HEK293 (cell line): ENCODE results near the gene VRK3.
A peak's percentile ranks its signal among the peaks of the same experiment; 100 is the strongest.

Source experiments
- CTCF ChIA-PET: fragments of 350-600 bp; formaldehyde crosslinking; extraction: SDS; loops from one replicate; lab custom pipeline; 2021; ENCODE audit warnings: antibody characterized with exemption; lab: Yijun Ruan, JAX
- POLR2A ChIA-PET: fragments of 300-600 bp; formaldehyde crosslinking; extraction: SDS; loops from one replicate; lab custom pipeline; 2020; ENCODE audit warnings: antibody characterized with exemption, inconsistent platforms; lab: Yijun Ruan, JAX
- H3K27ac ChIP-seq: fragments of 200-500 bp; sonication (Bioruptor generic); 2 replicates; pipeline ENCODE4 v1.5.1; 2014; ENCODE audit warnings: low read depth, low read length, control low read depth, inconsistent platforms; ENCODE audit errors: extremely low read depth
- H3K36me3 ChIP-seq, 2 experiments: fragments of 200-500 bp in 1 of 2; sonication (Bioruptor generic) in 1 of 2; 1 replicate in 1 of 2; 2 replicates in 1 of 2; pipeline ENCODE4 v1.5.1; 2014 to 2017; ENCODE audit warnings: inconsistent platforms in 2 of 2, low read length in 2 of 2; ENCODE audit not compliant: control insufficient read depth in 2 of 2, insufficient read depth in 1 of 2
- H3K4me1 ChIP-seq: fragments of 200-500 bp; sonication (Bioruptor generic); 2 replicates; pipeline ENCODE4 v1.5.1; 2014; ENCODE audit warnings: mild to moderate bottlenecking, low read length, inconsistent platforms; ENCODE audit not compliant: control insufficient read depth, insufficient read depth
- H3K4me3 ChIP-seq: 2 replicates; pipeline ENCODE4 v1.5.1; 2011; ENCODE audit warnings: low read depth, mild to moderate bottlenecking, control low read depth, low read length, moderate library complexity
- H3K9me3 ChIP-seq: fragments of 200-500 bp; sonication (Bioruptor generic); 2 replicates; pipeline ENCODE4 v1.5.1; 2014; ENCODE audit warnings: low read depth, low read length, inconsistent platforms; ENCODE audit not compliant: control insufficient read depth, insufficient read depth
- GLIS1 ChIP-seq: fragments of 450-650 bp; formaldehyde crosslinking; IDR thresholded peaks from 2 replicates; pipeline ENCODE4 v1.5.1; 2016; ENCODE audit warnings: missing biosample characterization, missing genetic modification characterization
- MZF1 ChIP-seq: fragments of 450-650 bp; formaldehyde crosslinking; IDR thresholded peaks from 2 replicates; pipeline ENCODE4 v1.5.1; 2017; ENCODE audit warnings: missing biosample characterization, missing genetic modification characterization, borderline replicate concordance
- PRDM1 ChIP-seq: fragments of 450-650 bp; formaldehyde crosslinking; IDR thresholded peaks from 2 replicates; pipeline ENCODE4; 2016; ENCODE audit warnings: missing biosample characterization, missing genetic modification characterization
- PRDM10 ChIP-seq: fragments of 450-650 bp; formaldehyde crosslinking; IDR thresholded peaks from 2 replicates; pipeline ENCODE4 v1.5.1; 2016; ENCODE audit warnings: missing biosample characterization, missing genetic modification characterization
- SP7 ChIP-seq: fragments of 450-650 bp; formaldehyde crosslinking; IDR thresholded peaks from 2 replicates; pipeline ENCODE4 v1.5.1; 2016; ENCODE audit warnings: missing biosample characterization, missing genetic modification characterization
- ZBTB17 ChIP-seq: fragments of 450-650 bp; formaldehyde crosslinking; IDR thresholded peaks from 2 replicates; pipeline ENCODE4 v1.5.1; 2016; ENCODE audit warnings: missing biosample characterization, missing genetic modification characterization
- ZBTB48 ChIP-seq: fragments of 450-650 bp; formaldehyde crosslinking; IDR thresholded peaks from 2 replicates; pipeline ENCODE4 v1.5.1; 2016; ENCODE audit warnings: missing biosample characterization, missing genetic modification characterization
- ZNF248 ChIP-seq: fragments of 450-650 bp; formaldehyde crosslinking; IDR thresholded peaks from 2 replicates; pipeline ENCODE4 v1.5.1; 2017; ENCODE audit warnings: missing biosample characterization, missing genetic modification characterization
- ZNF280D ChIP-seq: fragments of 450-650 bp; formaldehyde crosslinking; IDR thresholded peaks from 2 replicates; pipeline ENCODE4 v1.5.1; 2016; ENCODE audit warnings: missing biosample characterization, missing genetic modification characterization
- ZNF366 ChIP-seq: fragments of 450-650 bp; formaldehyde crosslinking; conservative IDR thresholded peaks from 2 replicates; pipeline ENCODE4 v1.5.1; 2016; ENCODE audit warnings: missing biosample characterization, missing genetic modification characterization
- ZNF473 ChIP-seq: fragments of 450-650 bp; formaldehyde crosslinking; IDR thresholded peaks from 2 replicates; pipeline ENCODE4 v1.5.1; 2017; ENCODE audit warnings: missing biosample characterization, missing genetic modification characterization
- ZNF610 ChIP-seq: fragments of 450-650 bp; formaldehyde crosslinking; IDR thresholded peaks from 2 replicates; pipeline ENCODE4 v1.5.1; 2016; ENCODE audit warnings: missing biosample characterization, missing genetic modification characterization, borderline replicate concordance
- ZNF621 ChIP-seq: fragments of 450-650 bp; formaldehyde crosslinking; IDR thresholded peaks from 2 replicates; pipeline ENCODE4 v1.5.1; 2017; ENCODE audit warnings: missing biosample characterization, missing genetic modification characterization
- ZNF629 ChIP-seq: fragments of 450-650 bp; formaldehyde crosslinking; IDR thresholded peaks from 2 replicates; pipeline ENCODE4 v1.5.1; 2017; ENCODE audit warnings: missing biosample characterization, missing genetic modification characterization
- ZNF660 ChIP-seq: fragments of 450-650 bp; IDR thresholded peaks from 2 replicates; pipeline ENCODE4 v1.5.1; 2018; ENCODE audit warnings: missing biosample characterization, mild to moderate bottlenecking, missing genetic modification characterization
- ZNF670 ChIP-seq: fragments of 450-650 bp; formaldehyde crosslinking; IDR thresholded peaks from 2 replicates; pipeline ENCODE4 v1.5.1; 2016; ENCODE audit warnings: missing biosample characterization, missing genetic modification characterization, low read depth
- ZNF692 ChIP-seq: fragments of 450-650 bp; formaldehyde crosslinking; IDR thresholded peaks from 2 replicates; pipeline ENCODE4 v1.5.1; 2016; ENCODE audit warnings: missing biosample characterization, missing genetic modification characterization
- ZNF701 ChIP-seq: fragments of 450-650 bp; formaldehyde crosslinking; IDR thresholded peaks from 2 replicates; pipeline ENCODE4 v1.5.1; 2016; ENCODE audit warnings: missing biosample characterization, missing genetic modification characterization
- ZNF76 ChIP-seq: fragments of 450-650 bp; formaldehyde crosslinking; IDR thresholded peaks from 2 replicates; pipeline ENCODE4; 2016; ENCODE audit warnings: low read depth, missing biosample characterization, missing genetic modification characterization, borderline replicate concordance
- ZNF776 ChIP-seq: fragments of 450-650 bp; formaldehyde crosslinking; IDR thresholded peaks from 2 replicates; pipeline ENCODE4 v1.5.0; 2017; ENCODE audit warnings: missing biosample characterization, missing genetic modification characterization, borderline replicate concordance
- TF ChIP-seq, protein P1 (sequence below): fragments of 450-650 bp; formaldehyde crosslinking; IDR thresholded peaks from 2 replicates; pipeline ENCODE4 v1.5.1; 2017; ENCODE audit warnings: missing biosample characterization, mild to moderate bottlenecking, missing genetic modification characterization, moderate library complexity
- TF ChIP-seq, protein P2 (sequence below): fragments of 450-650 bp; formaldehyde crosslinking; IDR thresholded peaks from 2 replicates; pipeline ENCODE4 v1.5.1; 2016; ENCODE audit warnings: missing biosample characterization, missing genetic modification characterization

VRK3 gene

GRCh38 chr19:50005428-50005827, 19.7 kb downstream of the VRK3 start (continued):
- no peak for TF ChIP-seq ZNF610
- TF ChIP-seq, protein P1, sequence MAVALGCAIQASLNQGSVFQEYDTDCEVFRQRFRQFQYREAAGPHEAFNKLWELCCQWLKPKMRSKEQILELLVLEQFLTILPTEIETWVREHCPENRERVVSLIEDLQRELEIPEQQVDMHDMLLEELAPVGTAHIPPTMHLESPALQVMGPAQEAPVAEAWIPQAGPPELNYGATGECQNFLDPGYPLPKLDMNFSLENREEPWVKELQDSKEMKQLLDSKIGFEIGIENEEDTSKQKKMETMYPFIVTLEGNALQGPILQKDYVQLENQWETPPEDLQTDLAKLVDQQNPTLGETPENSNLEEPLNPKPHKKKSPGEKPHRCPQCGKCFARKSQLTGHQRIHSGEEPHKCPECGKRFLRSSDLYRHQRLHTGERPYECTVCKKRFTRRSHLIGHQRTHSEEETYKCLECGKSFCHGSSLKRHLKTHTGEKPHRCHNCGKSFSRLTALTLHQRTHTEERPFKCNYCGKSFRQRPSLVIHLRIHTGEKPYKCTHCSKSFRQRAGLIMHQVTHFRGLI = no peak

DNA sequence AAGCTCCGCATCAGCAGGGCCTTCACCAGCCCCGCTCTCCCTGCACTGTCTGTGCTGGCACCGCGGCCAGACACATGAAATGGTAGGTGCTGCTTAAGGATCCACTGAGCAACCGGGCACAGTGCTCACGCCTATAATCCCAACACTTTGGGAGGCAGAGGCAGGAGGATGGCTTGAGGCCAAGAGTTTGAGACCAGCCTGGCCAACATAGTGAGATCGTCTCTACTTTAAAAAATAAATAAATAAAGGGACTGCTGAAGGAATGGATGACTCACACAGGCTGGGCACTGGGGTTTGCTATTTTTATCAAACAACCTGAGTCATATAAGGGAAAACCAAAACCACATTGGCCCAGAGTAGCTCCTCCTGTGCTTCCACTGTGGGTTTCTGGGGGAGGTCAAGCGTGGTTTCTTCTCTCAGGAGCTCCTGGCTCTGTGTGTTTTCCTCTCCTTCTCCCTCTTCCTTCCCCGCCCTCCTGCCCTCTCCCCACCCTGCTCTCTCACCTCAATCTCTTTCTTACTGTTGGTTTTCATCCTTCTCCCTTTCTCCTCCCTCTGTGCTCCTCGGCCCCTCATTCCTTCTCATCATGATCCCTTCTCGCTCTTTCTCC, 21.3 kb downstream of the VRK3 start:
- Histone ChIP-seq H3K4me3 (no peak overlapping the region), H3K27ac (peak overlapping the region; percentile 54), H3K9me3 (no peaks in the 10 kb centered on the region), H3K36me3 (peaks cover 24 to 88% of the 10 kb centered on the region in 2 experiments), H3K4me1 (peaks cover 5% of the 10 kb centered on the region; the same call in 1 of the 2 replicates)
- CTCF ChIA-PET = interaction anchor here (0.6 to 1.5 kb wide), 3 partner anchors 11 to 67 kb away, joined by 3 to 4 read pairs (median 3); no protein-coding TSS in a partner anchor
- POLR2A ChIA-PET = interaction anchor here (0.5 to 1.1 kb wide), 5 partner anchors 8 to 74 kb away, joined by 3 to 7 read pairs (median 3); partner anchors contain the start of genes NUP62, VRK3 and ZNF473
- TF ChIP-seq SP7 (0 out of 2 replicates have a peak, but pooled peaks have one; percentile 17), ZNF660 (tag by site-specific recombination) (peak; percentile 79), ZNF248 (tag by site-specific recombination) (peak; percentile 64; the same call in 1 of the 2 replicates), ZNF776 (tag by site-specific recombination) (no peak), GLIS1 (tag by site-specific recombination) (0 out of 2 replicates have a peak, but pooled peaks have one; percentile 11), ZNF473 (tag by site-specific recombination) (no peak), ZBTB17 (tag by site-specific recombination) (peak; percentile 45; the same call in 1 of the 2 replicates), ZNF621 (tag by site-specific recombination) (no peak), PRDM1 (tag by site-specific recombination) (peak; percentile 93), ZNF76 (tag by site-specific recombination) (0 out of 2 replicates have a peak, but pooled peaks have one; percentile 15), PRDM10 (peak; percentile 92), ZNF670 (tag by site-specific recombination) (no peak), ZNF692 (tag by site-specific recombination) (no peak), ZNF366 (tag by site-specific recombination) (peak; percentile 43; the same call in 1 of the 2 replicates), MZF1 (tag by site-specific recombination) (no peak), ZNF629 (tag by site-specific recombination) (peak; percentile 45; the same call in 1 of the 2 replicates), ZNF701 (no peak), ZBTB48 (tag by site-specific recombination) (peak; percentile 28; the same call in 1 of the 2 replicates), ZNF280D (tag by site-specific recombination) (peak; percentile 6; the same call in 1 of the 2 replicates)
- TF ChIP-seq, protein P2, sequence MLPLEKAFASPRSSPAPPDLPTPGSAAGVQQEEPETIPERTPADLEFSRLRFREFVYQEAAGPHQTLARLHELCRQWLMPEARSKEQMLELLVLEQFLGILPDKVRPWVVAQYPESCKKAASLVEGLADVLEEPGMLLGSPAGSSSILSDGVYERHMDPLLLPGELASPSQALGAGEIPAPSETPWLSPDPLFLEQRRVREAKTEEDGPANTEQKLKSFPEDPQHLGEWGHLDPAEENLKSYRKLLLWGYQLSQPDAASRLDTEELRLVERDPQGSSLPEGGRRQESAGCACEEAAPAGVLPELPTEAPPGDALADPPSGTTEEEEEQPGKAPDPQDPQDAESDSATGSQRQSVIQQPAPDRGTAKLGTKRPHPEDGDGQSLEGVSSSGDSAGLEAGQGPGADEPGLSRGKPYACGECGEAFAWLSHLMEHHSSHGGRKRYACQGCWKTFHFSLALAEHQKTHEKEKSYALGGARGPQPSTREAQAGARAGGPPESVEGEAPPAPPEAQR (tag by site-specific recombination) = no peak
